Measurements from ENCODE around the gene GJB6. TPM values are rescaled to one million over a fixed set of nuclear protein-coding genes. Genes with fewer than 3 reads are reported as not detected.

The GJB6 gene
- total RNA-seq, 1 donor from 2014 or later: not detected

- TF ChIP-seq, protein P1, sequence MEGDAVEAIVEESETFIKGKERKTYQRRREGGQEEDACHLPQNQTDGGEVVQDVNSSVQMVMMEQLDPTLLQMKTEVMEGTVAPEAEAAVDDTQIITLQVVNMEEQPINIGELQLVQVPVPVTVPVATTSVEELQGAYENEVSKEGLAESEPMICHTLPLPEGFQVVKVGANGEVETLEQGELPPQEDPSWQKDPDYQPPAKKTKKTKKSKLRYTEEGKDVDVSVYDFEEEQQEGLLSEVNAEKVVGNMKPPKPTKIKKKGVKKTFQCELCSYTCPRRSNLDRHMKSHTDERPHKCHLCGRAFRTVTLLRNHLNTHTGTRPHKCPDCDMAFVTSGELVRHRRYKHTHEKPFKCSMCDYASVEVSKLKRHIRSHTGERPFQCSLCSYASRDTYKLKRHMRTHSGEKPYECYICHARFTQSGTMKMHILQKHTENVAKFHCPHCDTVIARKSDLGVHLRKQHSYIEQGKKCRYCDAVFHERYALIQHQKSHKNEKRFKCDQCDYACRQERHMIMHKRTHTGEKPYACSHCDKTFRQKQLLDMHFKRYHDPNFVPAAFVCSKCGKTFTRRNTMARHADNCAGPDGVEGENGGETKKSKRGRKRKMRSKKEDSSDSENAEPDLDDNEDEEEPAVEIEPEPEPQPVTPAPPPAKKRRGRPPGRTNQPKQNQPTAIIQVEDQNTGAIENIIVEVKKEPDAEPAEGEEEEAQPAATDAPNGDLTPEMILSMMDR (IDR thresholded peaks at IDR 0.05): no peak
- peak overlapping the region; percentile 42 for H3K27ac ChIP-seq
- H3K36me3 ChIP-seq: no peaks in the 10 kb centered on the region
- H3K27me3 ChIP-seq (ENCODE audit: low read depth): peaks cover 29% of the 10 kb centered on the region
- DNase-seq (peak; percentile 87), ATAC-seq (peak; percentile 91 to 95)
- H3K4me3 ChIP-seq: peak overlapping the region; percentile 10
- H3K9me3 ChIP-seq: no peaks in the 10 kb centered on the region
- H3K4me1 ChIP-seq: peaks cover 13% of the 10 kb centered on the region
- intact Hi-C loops (cut with DNase I): no loop called here
Measured at GRCh38 chr13:20174656-20175405, 57.3 kb downstream of the GJB6 start.

DNA sequence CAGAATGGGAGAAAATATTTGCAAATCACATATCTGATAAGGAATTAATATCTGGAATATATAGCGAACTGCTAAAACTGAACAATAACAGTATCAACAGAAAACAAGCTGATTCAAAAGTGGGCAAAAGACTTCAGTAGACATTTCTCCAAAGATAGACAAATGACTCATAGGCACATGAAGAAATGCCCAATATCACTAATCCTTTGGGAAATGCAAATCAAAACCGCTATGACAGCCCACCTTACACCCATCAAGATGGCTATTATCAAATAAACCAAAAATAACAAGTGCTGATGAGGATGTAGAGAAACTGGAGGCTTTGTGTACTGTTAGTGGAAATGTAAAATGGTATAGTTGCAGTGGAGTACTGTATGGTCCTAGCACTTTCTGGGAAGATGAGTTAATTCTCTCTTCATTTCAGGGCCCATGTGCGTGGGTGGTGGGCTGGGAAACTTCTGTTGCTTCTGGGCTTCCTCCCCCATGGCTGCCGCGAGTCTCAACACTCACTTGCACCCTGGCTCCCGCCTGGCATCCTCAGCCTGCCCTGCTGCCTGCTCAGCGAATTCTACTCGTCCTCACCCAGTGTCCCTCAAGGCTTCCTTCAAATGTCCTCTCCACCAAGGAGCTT lies 58.9 kb downstream of the GJB6 start:
- no peak for DNase-seq
- intact Hi-C loops (cut with DNase I): no loop called here
- no peak overlapping the region for H3K4me3 ChIP-seq
- H3K9me3 ChIP-seq: no peaks in the 10 kb centered on the region
- ATAC-seq: no peak
- H3K36me3 ChIP-seq: no peaks in the 10 kb centered on the region
- H3K27me3 ChIP-seq (ENCODE audit: low read depth): peaks cover 21% of the 10 kb centered on the region
- TF ChIP-seq, protein P1 (IDR thresholded peaks at IDR 0.05): no peak
- peaks cover 13% of the 10 kb centered on the region for H3K4me1 ChIP-seq
- no peak overlapping the region for H3K27ac ChIP-seq

Other genes with a start within 250 kb of the GJB6 start
- not detected for gene GJA3, start 71.3 kb downstream of the GJB6 start, total RNA-seq
- 0.77 TPM for gene GJB2, start 39.4 kb downstream of the GJB6 start, total RNA-seq